Hematopoietic multipotent progenitor cell treated with erythropoietin and hydrocortisone succinate and interleukin-3 and kit ligand, for 4 days (in vitro differentiated cells): ENCODE results near the gene P2RX3.
A peak's percentile ranks its signal among the peaks of the same experiment; 100 is the strongest.
"Not testable (repeated sequence)": the region's sequence is repeated elsewhere in the genome, so short reads cannot be mapped to it uniquely, and the experiment has no call there.

ENCODE experiments used
- DNase-seq: peaks from one replicate; pipeline ENCODE4 v3.0.0-alpha.2; 2015

Gene P2RX3

GRCh38 chr11:57338142-57338541, at the start of gene P2RX3:
Gene P2RX3 (plus strand): TSS chr11:57338352. CDS start chr11:57338551, 199 bp downstream.
- DNase-seq = no peak

- DNase-seq = no peak
These were observed 49.2 kb upstream of the P2RX3 start for GRCh38 chr11:57288771-57289579.

GRCh38 chr11:57290288-57290687, 47.9 kb upstream of the P2RX3 start:
- no peak for DNase-seq

GRCh38 chr11:57294225-57295131, 43.7 kb upstream of the P2RX3 start:
- no peak for DNase-seq

- not testable (repeated sequence) for DNase-seq
These were observed 41.9 kb upstream of the P2RX3 start for GRCh38 chr11:57296205-57296604.

- DNase-seq = no peak
These were observed 40.9 kb upstream of the P2RX3 start for GRCh38 chr11:57297221-57297620.

- no peak for DNase-seq
These were observed 38.9 kb upstream of the P2RX3 start for GRCh38 chr11:57299150-57299737.

- DNase-seq = no peak
These were observed 37.4 kb upstream of the P2RX3 start for GRCh38 chr11:57300785-57301184.

- no peak for DNase-seq
These were observed 36.3 kb upstream of the P2RX3 start for GRCh38 chr11:57301711-57302423.

- DNase-seq = no peak
These were observed 35.7 kb upstream of the P2RX3 start for GRCh38 chr11:57302489-57302888.

GRCh38 chr11:57303280-57303989, 34.7 kb upstream of the P2RX3 start:
- DNase-seq = no peak

GRCh38 chr11:57303990-57304579, 34.1 kb upstream of the P2RX3 start:
- peak; percentile 31 for DNase-seq

GRCh38 chr11:57305523-57305922, 32.6 kb upstream of the P2RX3 start:
- DNase-seq = no peak

- DNase-seq = no peak
These were observed 31.8 kb upstream of the P2RX3 start for GRCh38 chr11:57306161-57306876.

- no peak for DNase-seq
These were observed 31.1 kb upstream of the P2RX3 start for GRCh38 chr11:57306940-57307565.

GRCh38 chr11:57307666-57308270, 30.4 kb upstream of the P2RX3 start:
- DNase-seq = no peak

GRCh38 chr11:57308426-57309060, 29.6 kb upstream of the P2RX3 start:
- DNase-seq = no peak

- DNase-seq = no peak
These were observed 28.8 kb upstream of the P2RX3 start for GRCh38 chr11:57309106-57310059.
